Adrenal gland (tissue), 12 donors: ENCODE results near the gene GRK1. TPM values are rescaled to one million over a fixed set of nuclear protein-coding genes. Genes with fewer than 3 reads are reported as not detected.

Experiments
- DNase-seq, 7 donors: peaks; one replicate each; pipeline ENCODE4 v3.0.0-alpha.2; 2019 to 2020
- H3K27ac ChIP-seq, 5 donors: fragments of 200-600 bp; sonication (generic) in 4 of 5; 1 replicate in 3 of 5; 2 replicates in 2 of 5; pipeline versions ENCODE4 v1.5.1 to v1.8.0; 2016 to 2020; ENCODE audit warnings: mild to moderate bottlenecking in 1 of 5
- H3K27me3 ChIP-seq: fragments of 200-600 bp; 2 replicates; pipeline ENCODE4 v1.8.0; 2021
- H3K36me3 ChIP-seq, 2 donors: fragments of 200-600 bp; replicated peaks in 1 of 2; 1 replicate in 1 of 2; 2 replicates in 1 of 2; pipeline versions ENCODE4 v1.5.1 to v1.8.0; 2018 to 2022
- H3K4me1 ChIP-seq, 2 donors: fragments of 200-600 bp; replicated peaks in 1 of 2; 1 replicate in 1 of 2; 2 replicates in 1 of 2; pipeline versions ENCODE4 v1.5.1 to v1.8.0; 2018 to 2021
- H3K4me3 ChIP-seq, 4 donors: fragments of 200-600 bp; sonication (generic) in 3 of 4; one replicate each; pipeline ENCODE4 v1.5.1; 2016 to 2018
- H3K9me3 ChIP-seq, 3 donors: fragments of 200-600 bp; sonication (generic) in 1 of 3; replicated peaks in 1 of 3; 1 replicate in 2 of 3; 2 replicates in 1 of 3; pipeline versions ENCODE4 v1.5.1 to v1.8.0; 2016 to 2021
- POLR2A ChIP-seq, 2 donors: fragments of 450-650 bp; IDR thresholded peaks; one replicate each; pipeline ENCODE4 v1.6.1; 2017; ENCODE audit warnings: antibody characterized with exemption in 2 of 2, mild to moderate bottlenecking in 2 of 2, moderate library complexity in 1 of 2
- WGBS, 4 donors: extraction: QIAGEN DNeasy Blood & Tissue Kit in 2 of 4; methylation state at CpG; one replicate each; pipeline versions ENCODE4 v1.1.5 to v1.1.7; 2013 to 2017; 5-methylcytosine and 5-hydroxymethylcytosine counted together
- intact Hi-C, 2 donors: fragments of 100-400 bp; cut with DNase I; formaldehyde crosslinking; loops; one replicate each; pipeline versions ENCODE4 v1.14.1 to v1.15.0; 2022 to 2023
- polyA plus RNA-seq, 3 donors: library from polyadenylated mRNA; stranded (reverse); fragments of 200-250 nt in 2 of 3; fragments of 350-450 nt in 1 of 3; fragmentation: Illumina TruSeq in 1 of 3; extraction: RNeasy Lipid Tissue Mini Kit (QIAGEN cat#74804) in 1 of 3; gene quantifications; one replicate each; pipeline ENCODE4 v1.2.3, GENCODE V29; 2013 to 2014
- total RNA-seq, 9 donors: library from RNA; depleted of rRNA in 4 of 9; stranded (reverse); fragments of >200 nt in 4 of 9; fragments of 120-200 nt in 1 of 9; fragmentation: NEBNext Ultra II Directional in 1 of 9; extraction: Animal tissue kit (Norgen Biotek cat#: 25700) in 1 of 9; gene quantifications; one replicate each; pipeline versions ENCODE4 v1.1.0 to v1.2.4, GENCODE V29; 2013 to 2023
- TF ChIP-seq, protein P1 (sequence below), 6 experiments: fragments of 450-650 bp in 4 of 6; fragments of 200-600 bp in 2 of 6; sonication (generic) in 1 of 6; IDR thresholded peaks; 1 replicate in 5 of 6; 2 replicates in 1 of 6; pipeline versions ENCODE4 v1.5.1 to v1.8.0; 2016 to 2021; ENCODE audit warnings: antibody characterized with exemption in 6 of 6, mild to moderate bottlenecking in 2 of 6, moderate library complexity in 1 of 6
- donor health status: healthy with polysubstance abuse.
- donor health status: Bipolar disorder and iron deficiency.
- donor health status: DM: yes; HTN: yes; CAD: no.
- donor health status: DM: no; HTN: no; CAD: no.
- donor health status: DM: no; HTN: no; CAD: no.
- donor health status: DM: yes; HTN: yes; CAD: no.

GRK1 gene
- total and polyA plus RNA-seq, 12 donors: 0.04 to 0.38 (median 0.22) TPM; not detected in 9

- DNase-seq: peak in 1 of 7 donors; percentile 29
- WGBS, 4 donors: 84 to 89% (median 86%) methylated on average over 9 to 28 of the region's 28 CpGs
- intact Hi-C loops: no loop called here
- peaks cover 15% of the 10 kb centered on the region for H3K27me3 ChIP-seq
- no peak for TF ChIP-seq POLR2A (IDR thresholded peaks at IDR 0.05)
- H3K9me3 ChIP-seq: no peaks in the 10 kb centered on the region
- H3K4me3 ChIP-seq: no peak overlapping the region
- no peaks in the 10 kb centered on the region for H3K4me1 ChIP-seq
- H3K27ac ChIP-seq: no peak overlapping the region
- no peaks in the 10 kb centered on the region for H3K36me3 ChIP-seq
These were observed 108.6 kb downstream of the GRK1 start for GRCh38 chr13:113775451-113776145.

- Histone ChIP-seq H3K4me3 (no peak overlapping the region), H3K4me1 (no peaks in the 10 kb centered on the region), H3K27me3 (peaks cover 15% of the 10 kb centered on the region), H3K9me3 (no peaks in the 10 kb centered on the region), H3K27ac (no peak overlapping the region), H3K36me3 (no peaks in the 10 kb centered on the region)
- DNase-seq: peak in 1 of 7 donors; percentile 21
- intact Hi-C loops: no loop called here
- TF ChIP-seq, protein P1, sequence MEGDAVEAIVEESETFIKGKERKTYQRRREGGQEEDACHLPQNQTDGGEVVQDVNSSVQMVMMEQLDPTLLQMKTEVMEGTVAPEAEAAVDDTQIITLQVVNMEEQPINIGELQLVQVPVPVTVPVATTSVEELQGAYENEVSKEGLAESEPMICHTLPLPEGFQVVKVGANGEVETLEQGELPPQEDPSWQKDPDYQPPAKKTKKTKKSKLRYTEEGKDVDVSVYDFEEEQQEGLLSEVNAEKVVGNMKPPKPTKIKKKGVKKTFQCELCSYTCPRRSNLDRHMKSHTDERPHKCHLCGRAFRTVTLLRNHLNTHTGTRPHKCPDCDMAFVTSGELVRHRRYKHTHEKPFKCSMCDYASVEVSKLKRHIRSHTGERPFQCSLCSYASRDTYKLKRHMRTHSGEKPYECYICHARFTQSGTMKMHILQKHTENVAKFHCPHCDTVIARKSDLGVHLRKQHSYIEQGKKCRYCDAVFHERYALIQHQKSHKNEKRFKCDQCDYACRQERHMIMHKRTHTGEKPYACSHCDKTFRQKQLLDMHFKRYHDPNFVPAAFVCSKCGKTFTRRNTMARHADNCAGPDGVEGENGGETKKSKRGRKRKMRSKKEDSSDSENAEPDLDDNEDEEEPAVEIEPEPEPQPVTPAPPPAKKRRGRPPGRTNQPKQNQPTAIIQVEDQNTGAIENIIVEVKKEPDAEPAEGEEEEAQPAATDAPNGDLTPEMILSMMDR (IDR thresholded peaks at IDR 0.05): no peak
- no peak for TF ChIP-seq POLR2A (IDR thresholded peaks at IDR 0.05)
- WGBS, 4 donors: 52 to 78% (median 72%) methylated on average over 18 to 35 of the region's 35 CpGs
These were observed 109.5 kb downstream of the GRK1 start for GRCh38 chr13:113776231-113777125.

DNA sequence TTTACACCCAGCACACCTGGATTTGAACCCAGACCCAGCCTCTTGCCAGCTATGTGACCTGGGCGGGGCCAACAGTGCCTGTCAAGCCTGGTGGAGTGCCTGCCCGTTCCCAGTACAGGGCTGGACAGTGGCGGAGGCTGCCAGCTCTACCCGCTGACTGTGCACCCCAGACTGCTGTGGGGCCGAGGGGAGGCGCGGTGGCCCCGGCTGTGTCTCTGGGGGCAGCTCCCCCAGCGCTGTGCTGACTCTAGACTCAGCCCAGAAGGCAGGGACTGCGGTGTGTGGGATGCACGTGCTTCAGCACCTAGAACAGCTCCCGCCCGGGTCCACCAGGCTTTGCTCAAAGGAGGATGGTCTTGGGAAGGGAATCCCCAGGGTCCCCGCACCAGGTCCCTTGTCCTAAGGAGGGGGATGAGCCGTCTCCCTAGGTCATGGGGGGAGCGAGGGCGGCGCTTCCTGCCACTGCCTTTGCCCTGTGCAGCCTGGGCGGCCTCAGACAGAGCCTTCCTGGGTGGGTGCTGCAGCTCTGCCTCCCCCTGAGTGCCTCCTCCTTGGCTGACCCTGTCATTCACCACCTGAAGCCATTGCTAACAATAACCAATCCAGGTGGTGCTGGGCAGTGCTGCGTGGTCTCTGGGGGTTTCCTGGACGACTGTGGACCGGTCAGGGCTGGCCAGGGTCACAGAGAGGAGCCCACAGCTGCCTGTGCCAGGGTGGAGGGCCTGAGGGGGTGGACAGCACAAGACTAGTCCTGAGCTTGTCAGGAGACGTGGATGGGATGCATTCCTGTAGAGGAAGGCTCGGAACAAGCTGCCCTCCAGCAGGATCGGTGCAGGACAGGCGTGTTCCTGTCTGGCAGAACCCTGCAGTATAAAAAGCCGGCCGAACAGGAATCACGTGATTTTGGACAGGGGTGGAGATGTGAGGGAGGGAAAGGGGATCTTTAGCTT lies 110.6 kb downstream of the GRK1 start:
- intact Hi-C loops: no loop called here

DNA sequence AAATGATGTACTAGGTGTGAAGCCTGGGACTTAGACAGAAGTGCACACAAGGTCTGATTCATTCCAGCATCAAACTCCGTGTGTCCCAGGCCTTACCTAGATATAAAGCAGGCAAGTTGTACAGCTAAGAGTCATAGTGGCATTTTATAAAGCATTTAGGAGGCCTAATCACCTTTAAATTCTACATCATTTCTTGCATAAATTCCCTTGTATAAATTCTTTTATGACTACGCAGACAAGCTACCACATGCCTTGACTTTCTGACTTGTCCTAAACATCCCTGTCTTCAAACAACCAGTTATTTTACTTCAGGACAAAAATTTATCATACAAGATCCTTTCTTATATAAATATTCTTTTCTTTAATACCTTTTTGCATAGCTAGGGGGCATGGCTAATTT lies 114.6 kb downstream of the GRK1 start:
- intact Hi-C loops: no loop called here
- no peaks in the 10 kb centered on the region for H3K4me1 ChIP-seq
- peaks cover 7% of the 10 kb centered on the region for H3K27me3 ChIP-seq
- no peak for TF ChIP-seq POLR2A (IDR thresholded peaks at IDR 0.05)
- TF ChIP-seq, protein P1 (IDR thresholded peaks at IDR 0.05): no peak
- H3K9me3 ChIP-seq: no peaks in the 10 kb centered on the region
- H3K27ac ChIP-seq: no peak overlapping the region
- no peak for DNase-seq
- no peaks in the 10 kb centered on the region for H3K36me3 ChIP-seq
- no peak overlapping the region for H3K4me3 ChIP-seq
- 77 to 88% (median 86%) methylated on average over 2 of the region's 2 CpGs for WGBS, 4 donors

More for the DNA sequence above, 110.6 kb downstream of the GRK1 start:
- Histone ChIP-seq H3K4me3 (no peak overlapping the region), H3K27ac (no peak overlapping the region), H3K4me1 (no peaks in the 10 kb centered on the region), H3K9me3 (no peaks in the 10 kb centered on the region), H3K27me3 (peaks cover 15% of the 10 kb centered on the region), H3K36me3 (no peaks in the 10 kb centered on the region)
- TF ChIP-seq, protein P1 (IDR thresholded peaks at IDR 0.05): no peak
- TF ChIP-seq POLR2A (IDR thresholded peaks at IDR 0.05): no peak
- no peak for DNase-seq
- WGBS, 4 donors: 35 to 58% (median 43%) methylated on average over 13 to 29 of the region's 29 CpGs
